NT2/D1 (cell line): ENCODE results near the gene GAPDHS.

Experiments used
- DNase-seq: peaks from one replicate; pipeline ENCODE4 v3.0.0-alpha.2; 2011; ENCODE audit warnings: low read depth, low spot score
- H3K27me3 ChIP-seq: 2 replicates; pipeline ENCODE4 v1.6.0; 2011; ENCODE audit warnings: mild to moderate bottlenecking; ENCODE audit not compliant: insufficient read length, insufficient read depth
- H3K36me3 ChIP-seq: 2 replicates; pipeline ENCODE4 v1.6.1; 2011; ENCODE audit warnings: mild to moderate bottlenecking, low read length, mixed read lengths; ENCODE audit not compliant: insufficient read depth, insufficient read length
- H3K4me1 ChIP-seq: 2 replicates; pipeline ENCODE4 v1.5.1; 2011; ENCODE audit not compliant: insufficient read depth, insufficient read length
- H3K4me3 ChIP-seq: 2 replicates; pipeline ENCODE4 v1.5.1; 2011; ENCODE audit warnings: low read depth; ENCODE audit not compliant: insufficient read length
- H3K9ac ChIP-seq: 2 replicates; pipeline ENCODE4 v1.6.0; 2011; ENCODE audit warnings: low read depth; ENCODE audit not compliant: insufficient read length
- H3K9me3 ChIP-seq: 2 replicates; pipeline ENCODE4 v1.5.1; 2011; ENCODE audit warnings: mild to moderate bottlenecking, low read length; ENCODE audit not compliant: insufficient read depth
- SUZ12 ChIP-seq: IDR thresholded peaks from 2 replicates; pipeline ENCODE4 v1.6.1; 2011; ENCODE audit not compliant: insufficient read length, insufficient read depth; ENCODE audit errors: extremely low read depth
- YY1 ChIP-seq: IDR thresholded peaks from 2 replicates; pipeline ENCODE4 v1.6.1; 2011; ENCODE audit not compliant: insufficient read length, insufficient read depth
- ZNF274 ChIP-seq: IDR thresholded peaks from 2 replicates; pipeline ENCODE4 v1.6.1; 2011; ENCODE audit warnings: mild to moderate bottlenecking, low read depth, low read length

GAPDHS gene

GRCh38 chr19:35549174-35549788 is 16.0 kb downstream of the GAPDHS start:
- DNase-seq, result peak; percentile 35
- H3K9ac ChIP-seq, result peak overlapping the region; percentile 42
- H3K36me3 ChIP-seq, result peaks cover 51% of the 10 kb centered on the region
- peaks cover 7% of the 10 kb centered on the region for H3K4me1 ChIP-seq
- no peaks in the 10 kb centered on the region for H3K9me3 ChIP-seq
- H3K27me3 ChIP-seq, result no peaks in the 10 kb centered on the region
- TF ChIP-seq SUZ12 (no peak), ZNF274 (no peak), YY1 (no peak)
- H3K4me3 ChIP-seq, result no peak overlapping the region

GRCh38 chr19:35549879-35550523 is 16.7 kb downstream of the GAPDHS start:
- Histone ChIP-seq H3K4me1 (peaks cover 7% of the 10 kb centered on the region), H3K4me3 (no peak overlapping the region), H3K9me3 (no peaks in the 10 kb centered on the region), H3K9ac (no peak overlapping the region), H3K36me3 (peaks cover 50% of the 10 kb centered on the region), H3K27me3 (no peaks in the 10 kb centered on the region)
- TF ChIP-seq YY1 (no peak), ZNF274 (no peak), SUZ12 (no peak)
- DNase-seq, result no peak

GRCh38 chr19:35551091-35551810 is 18.0 kb downstream of the GAPDHS start:
- peaks cover 3% of the 10 kb centered on the region for H3K27me3 ChIP-seq
- no peak for DNase-seq
- TF ChIP-seq YY1, result no peak
- TF ChIP-seq SUZ12, result no peak
- TF ChIP-seq ZNF274, result no peak
- H3K9ac ChIP-seq, result no peak overlapping the region
- H3K4me3 ChIP-seq, result no peak overlapping the region
- peaks cover 50% of the 10 kb centered on the region for H3K36me3 ChIP-seq
- H3K4me1 ChIP-seq, result peaks cover 7% of the 10 kb centered on the region
- H3K9me3 ChIP-seq, result no peaks in the 10 kb centered on the region

GRCh38 chr19:35552534-35553384 is 19.5 kb downstream of the GAPDHS start:
- no peaks in the 10 kb centered on the region for H3K9me3 ChIP-seq
- no peak overlapping the region for H3K9ac ChIP-seq
- no peak overlapping the region for H3K4me3 ChIP-seq
- peaks cover 6% of the 10 kb centered on the region for H3K27me3 ChIP-seq
- H3K36me3 ChIP-seq, result peaks cover 35% of the 10 kb centered on the region
- peaks cover 11% of the 10 kb centered on the region for H3K4me1 ChIP-seq
- TF ChIP-seq YY1 (no peak), ZNF274 (no peak), SUZ12 (no peak)
- DNase-seq, result no peak

GRCh38 chr19:35553385-35554000 is 20.2 kb downstream of the GAPDHS start:
- no peaks in the 10 kb centered on the region for H3K9me3 ChIP-seq
- no peak overlapping the region for H3K4me3 ChIP-seq
- H3K27me3 ChIP-seq, result peaks cover 7% of the 10 kb centered on the region
- H3K36me3 ChIP-seq, result peaks cover 28% of the 10 kb centered on the region
- no peak for DNase-seq
- H3K4me1 ChIP-seq, result peaks cover 11% of the 10 kb centered on the region
- no peak overlapping the region for H3K9ac ChIP-seq
- TF ChIP-seq ZNF274, result no peak
- TF ChIP-seq YY1, result no peak
- no peak for TF ChIP-seq SUZ12

GRCh38 chr19:35554076-35554475 is 20.8 kb downstream of the GAPDHS start:
- Histone ChIP-seq H3K36me3 (peaks cover 22% of the 10 kb centered on the region), H3K9ac (no peak overlapping the region)
- DNase-seq, result no peak

More at GRCh38 chr19:35554076-35554475, 20.8 kb downstream of the GAPDHS start:
- Histone ChIP-seq H3K4me3 (no peak overlapping the region), H3K27me3 (peaks cover 13% of the 10 kb centered on the region), H3K4me1 (peaks cover 15% of the 10 kb centered on the region), H3K9me3 (no peaks in the 10 kb centered on the region)
- TF ChIP-seq ZNF274 (no peak), SUZ12 (no peak), YY1 (no peak)
